NCI-H2196 (cell line): ENCODE measurements around the gene ITGBL1.

ENCODE experiments used
- DNase-seq: peaks from one replicate; lab custom pipeline; 2025; ENCODE audit not compliant: unreplicated experiment; lab: John Stamatoyannopoulos, UW

The ITGBL1 gene, protein sequence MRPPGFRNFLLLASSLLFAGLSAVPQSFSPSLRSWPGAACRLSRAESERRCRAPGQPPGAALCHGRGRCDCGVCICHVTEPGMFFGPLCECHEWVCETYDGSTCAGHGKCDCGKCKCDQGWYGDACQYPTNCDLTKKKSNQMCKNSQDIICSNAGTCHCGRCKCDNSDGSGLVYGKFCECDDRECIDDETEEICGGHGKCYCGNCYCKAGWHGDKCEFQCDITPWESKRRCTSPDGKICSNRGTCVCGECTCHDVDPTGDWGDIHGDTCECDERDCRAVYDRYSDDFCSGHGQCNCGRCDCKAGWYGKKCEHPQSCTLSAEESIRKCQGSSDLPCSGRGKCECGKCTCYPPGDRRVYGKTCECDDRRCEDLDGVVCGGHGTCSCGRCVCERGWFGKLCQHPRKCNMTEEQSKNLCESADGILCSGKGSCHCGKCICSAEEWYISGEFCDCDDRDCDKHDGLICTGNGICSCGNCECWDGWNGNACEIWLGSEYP

DNA sequence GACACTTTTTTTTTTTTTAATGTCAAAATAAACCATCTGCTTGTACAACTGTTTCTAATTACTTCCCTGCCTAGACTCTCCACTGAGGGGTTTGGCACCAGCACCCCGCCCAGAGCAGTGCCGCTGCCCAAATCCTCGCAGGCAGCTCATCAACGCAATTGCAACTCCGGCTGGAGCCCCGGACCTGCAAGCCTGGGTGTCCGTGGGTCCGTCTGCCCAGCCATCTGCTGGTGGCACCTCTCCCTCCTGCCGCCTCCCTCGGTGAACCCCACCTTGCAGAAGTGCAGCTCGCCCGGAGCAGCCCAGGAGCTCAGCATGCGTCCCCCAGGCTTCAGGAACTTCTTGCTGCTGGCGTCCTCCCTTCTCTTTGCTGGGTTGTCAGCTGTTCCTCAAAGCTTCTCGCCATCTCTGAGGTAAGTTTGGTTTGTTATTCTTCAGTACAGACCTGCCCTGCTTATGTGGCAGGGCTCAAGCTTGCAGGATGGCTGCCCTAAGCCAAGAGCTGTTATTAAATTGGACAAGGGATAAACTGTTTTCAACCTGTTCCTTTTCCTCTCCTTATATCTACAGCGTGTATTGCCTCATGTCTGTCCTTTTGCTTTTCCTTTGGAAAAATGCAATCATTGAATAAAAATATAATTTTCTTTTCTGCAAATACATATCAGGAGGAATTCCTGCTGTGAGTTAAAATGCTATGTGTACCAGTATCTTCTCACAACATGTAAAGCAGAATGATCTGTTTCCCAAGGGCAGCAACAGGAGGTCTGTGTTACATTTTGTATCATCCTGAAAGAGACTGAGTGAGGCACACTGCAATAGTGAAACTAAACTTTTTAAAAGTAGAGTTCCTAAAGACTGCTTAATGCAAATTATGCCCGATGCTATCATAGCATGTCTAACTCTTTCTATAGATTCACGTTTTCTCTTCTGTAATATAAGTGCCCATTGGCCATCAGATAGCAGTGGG, at the start of gene ITGBL1:
ITGBL1 (plus strand) TSS at position 157 of the 967 bp plus-strand sequence; CDS start at position 316, 159 bp downstream.
- no peak for DNase-seq

DNA sequence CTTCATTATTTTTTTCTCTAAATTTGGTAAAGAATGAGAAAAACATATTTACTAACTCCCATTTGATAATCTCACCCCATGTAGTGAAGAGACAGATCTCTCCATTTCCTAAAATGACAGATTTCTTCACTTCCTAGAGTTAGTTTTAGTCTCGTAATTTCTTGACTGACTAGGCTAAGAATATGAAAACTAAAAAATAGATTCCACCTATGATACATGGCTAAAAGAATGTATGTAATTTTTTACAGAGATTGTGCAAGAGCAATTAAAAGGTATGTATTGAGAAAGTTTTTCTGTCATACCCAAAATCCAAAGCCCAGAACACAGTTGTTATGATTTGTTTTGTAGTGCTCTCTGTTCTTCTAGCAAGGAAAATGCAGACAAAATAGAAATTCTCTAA, 45.7 kb upstream of the ITGBL1 start:
- no peak for DNase-seq

DNA sequence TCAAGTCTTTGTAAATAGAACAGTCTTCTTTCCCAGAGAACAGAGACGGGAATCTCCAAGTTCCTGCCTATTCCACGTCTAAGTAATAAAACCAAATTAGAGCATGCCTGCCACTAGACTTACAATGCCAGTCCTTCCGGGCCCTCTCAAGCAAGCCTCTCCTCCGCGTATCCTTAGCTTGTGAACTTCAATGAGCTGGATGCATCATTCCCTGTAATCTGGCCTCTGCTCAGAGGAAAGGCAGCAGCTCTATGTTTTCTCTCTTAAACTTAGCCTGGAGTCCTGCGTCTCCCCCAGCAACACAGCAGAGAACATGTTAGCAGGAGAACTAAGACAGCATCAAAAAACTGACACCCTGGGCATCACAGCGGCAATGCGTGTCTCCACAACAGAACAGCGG, 44.3 kb upstream of the ITGBL1 start:
- no peak for DNase-seq

DNA sequence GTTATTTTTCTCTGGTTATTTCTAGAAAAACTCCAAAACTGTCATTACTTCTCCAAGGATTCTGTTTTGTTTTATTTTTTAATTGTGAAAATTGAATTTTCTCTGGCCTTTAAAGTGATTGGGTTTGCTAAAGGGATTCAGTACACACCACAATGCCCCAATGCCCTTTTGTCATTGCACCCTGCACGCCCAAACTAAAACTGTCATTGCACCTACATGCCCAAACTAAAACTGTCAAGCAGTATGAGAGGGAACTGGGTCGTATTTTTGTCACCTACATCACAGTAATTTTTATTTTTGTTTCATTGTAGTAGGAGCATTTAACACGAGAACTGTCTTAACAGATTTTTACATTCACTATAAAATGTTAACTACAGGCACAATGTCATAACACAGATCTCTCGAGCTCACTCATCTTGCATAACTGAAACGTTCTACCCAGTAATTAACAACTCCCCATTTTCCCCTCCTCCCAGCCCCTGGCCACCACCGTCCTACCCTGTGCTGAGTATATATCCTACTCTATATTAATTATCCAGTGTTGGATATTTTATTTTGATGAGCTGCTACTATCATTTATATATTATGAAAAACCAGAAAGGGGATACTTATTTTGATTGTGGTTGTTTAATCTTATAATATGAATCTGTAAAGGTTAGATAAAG, 43.4 kb upstream of the ITGBL1 start:
- no peak for DNase-seq

DNA sequence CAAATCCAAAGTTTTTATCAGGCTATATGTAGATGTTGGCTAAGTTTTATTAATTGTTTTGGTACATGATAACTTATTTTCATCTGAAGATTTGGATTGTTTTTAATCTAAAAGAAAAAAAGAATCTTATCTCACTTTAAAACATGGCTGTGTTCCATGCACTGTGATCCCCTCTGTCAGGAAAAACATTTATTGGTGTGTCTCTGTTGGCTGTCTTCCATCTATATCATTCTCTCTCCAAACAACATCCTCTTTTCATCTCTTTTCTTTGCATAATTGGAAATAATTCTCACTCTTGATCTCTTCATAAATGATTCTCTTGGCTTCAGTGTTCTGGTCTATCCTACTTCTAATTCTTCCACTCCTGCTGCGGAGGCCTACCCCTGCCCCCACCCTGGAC, 40.4 kb upstream of the ITGBL1 start:
- no peak for DNase-seq

DNA sequence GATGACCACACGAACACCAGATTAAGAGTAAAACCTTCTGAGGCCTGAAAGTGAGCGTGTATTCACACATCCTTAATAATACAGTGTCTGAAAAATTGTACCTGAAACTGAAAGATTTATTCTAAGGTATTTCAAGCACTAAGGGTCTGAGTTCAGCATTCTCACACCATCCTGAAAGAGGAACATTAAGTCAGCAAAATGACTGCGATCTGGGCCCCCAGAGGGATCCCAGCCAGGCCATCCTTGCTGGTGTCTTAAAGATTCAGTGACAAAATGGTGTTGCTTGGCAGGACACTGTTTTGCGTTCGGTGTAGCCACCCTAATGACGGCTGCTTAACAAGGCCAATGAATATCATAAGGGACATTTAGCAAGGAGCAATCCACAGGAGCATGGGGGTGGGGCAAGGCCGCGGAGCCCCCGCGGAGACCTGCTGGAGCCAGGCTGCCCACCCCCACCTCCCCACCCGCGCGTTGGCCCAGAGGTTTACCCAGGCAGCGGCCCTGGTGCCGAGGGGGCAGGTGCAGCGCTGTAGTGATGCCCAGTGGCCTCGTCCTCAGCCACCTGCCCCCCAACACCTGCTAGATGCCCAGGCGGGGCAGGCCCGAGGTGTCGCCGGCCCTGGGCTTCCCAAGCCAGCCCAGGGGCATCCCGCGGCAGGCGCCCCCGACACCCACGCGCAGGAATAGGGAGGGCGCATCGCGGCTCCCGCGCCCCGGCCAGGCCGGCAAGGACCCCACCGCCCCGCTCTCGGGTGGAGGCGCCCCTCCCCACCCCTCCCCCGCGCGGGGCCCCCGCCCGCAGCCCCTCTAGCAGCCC, 36.9 kb upstream of the ITGBL1 start:
- no peak for DNase-seq

DNA sequence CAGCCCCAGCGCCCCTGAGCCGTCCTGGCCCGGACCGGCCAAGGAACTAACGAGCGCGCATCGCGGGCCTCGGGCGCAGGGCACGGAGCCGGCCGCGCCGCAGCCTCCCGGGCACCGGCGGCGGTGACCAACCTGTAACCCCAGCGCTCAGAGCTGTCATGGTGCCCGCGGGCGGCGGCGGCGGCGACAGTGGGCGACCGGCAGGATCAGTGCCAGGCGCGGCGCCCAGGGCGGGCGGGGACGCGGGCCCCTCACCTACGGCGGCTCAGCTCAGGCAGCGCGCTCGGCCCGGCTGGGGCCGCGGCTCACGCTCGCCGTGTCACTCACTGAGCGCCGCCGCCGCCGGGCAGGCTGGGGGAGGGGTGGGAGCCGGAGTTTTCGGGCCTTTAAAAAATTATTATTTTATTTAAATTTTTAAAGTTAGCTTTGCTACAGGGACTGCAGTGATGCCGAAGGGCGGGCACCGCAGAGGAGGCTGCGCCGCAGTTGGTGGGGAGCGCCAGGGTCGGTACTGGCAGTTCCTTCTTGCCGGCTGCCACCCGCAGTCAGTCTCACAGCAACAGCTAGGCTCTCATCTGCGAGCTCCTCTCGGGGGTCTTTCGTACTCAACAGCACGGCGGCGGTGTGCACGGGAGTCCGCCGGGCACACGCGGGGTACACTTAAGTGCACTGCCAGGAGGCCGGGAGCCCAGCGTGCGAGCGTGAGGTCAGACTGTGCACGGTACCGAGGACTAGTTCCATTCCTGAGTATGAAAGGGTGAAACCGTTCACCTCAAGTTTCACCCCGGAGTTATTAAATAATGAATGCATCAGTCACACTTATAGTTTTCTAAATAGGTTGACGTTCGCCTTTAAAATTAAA, 36.1 kb upstream of the ITGBL1 start, which contains the start of gene NALCN:
NALCN (minus strand) TSS at position 328 of the 862 bp plus-strand sequence. CDS start 17,382 bp downstream, outside the sequence.
- DNase-seq: no peak

DNA sequence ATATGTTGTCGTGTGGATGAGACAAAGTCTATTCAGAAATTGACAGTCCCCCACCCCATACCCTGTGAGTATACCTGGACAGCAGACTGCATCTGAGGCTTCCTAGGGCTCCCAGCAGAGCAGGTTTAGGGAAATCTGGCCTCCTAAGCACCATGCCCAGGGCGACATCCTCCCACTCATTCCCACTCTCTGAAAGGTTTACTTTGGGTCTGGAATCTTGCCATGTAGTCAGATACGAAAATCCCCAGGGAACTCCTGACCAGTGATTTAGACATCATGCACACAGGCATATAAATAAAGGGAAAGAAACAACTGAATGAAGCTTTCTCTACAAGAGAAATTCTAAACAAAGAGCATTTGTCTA, 35.5 kb upstream of the ITGBL1 start:
- no peak for DNase-seq

DNA sequence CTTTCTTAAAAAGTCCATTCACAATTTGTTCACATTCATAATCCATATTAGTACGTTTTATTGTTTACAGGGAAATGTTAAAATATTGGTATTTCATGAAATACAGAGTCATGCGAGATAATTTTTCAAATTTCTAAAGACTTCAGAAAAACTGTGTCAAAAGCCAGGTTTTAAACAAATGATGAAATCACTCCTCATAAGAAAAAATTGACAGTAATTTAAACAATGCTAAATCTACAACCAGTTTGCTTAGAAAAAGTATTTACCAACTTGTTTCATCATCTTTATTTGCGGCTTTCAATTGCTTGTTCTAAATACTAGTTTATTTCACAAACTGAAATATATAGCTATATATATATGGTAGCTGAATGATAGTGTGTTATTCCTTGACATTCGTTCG, 35.0 kb upstream of the ITGBL1 start:
- no peak for DNase-seq

DNA sequence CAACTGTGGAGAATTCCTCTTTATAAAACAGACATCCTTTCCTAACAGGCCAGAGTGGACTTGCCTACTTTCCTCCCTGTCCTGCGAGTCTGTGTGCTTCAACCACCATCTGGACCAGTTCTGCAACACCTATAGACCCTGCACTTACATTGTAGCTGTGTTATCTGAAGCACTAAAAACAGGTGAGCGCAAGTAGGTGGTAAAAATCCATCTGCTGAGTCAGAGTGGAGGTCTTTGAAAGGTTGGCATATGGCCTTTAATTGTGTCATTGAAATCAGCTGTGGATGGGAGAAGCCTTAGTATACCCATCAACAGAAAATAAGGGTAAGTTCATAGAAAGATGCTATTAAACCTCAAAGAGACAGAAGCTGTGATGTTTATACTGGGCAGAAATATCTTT, 28.6 kb upstream of the ITGBL1 start:
- DNase-seq: no peak

DNA sequence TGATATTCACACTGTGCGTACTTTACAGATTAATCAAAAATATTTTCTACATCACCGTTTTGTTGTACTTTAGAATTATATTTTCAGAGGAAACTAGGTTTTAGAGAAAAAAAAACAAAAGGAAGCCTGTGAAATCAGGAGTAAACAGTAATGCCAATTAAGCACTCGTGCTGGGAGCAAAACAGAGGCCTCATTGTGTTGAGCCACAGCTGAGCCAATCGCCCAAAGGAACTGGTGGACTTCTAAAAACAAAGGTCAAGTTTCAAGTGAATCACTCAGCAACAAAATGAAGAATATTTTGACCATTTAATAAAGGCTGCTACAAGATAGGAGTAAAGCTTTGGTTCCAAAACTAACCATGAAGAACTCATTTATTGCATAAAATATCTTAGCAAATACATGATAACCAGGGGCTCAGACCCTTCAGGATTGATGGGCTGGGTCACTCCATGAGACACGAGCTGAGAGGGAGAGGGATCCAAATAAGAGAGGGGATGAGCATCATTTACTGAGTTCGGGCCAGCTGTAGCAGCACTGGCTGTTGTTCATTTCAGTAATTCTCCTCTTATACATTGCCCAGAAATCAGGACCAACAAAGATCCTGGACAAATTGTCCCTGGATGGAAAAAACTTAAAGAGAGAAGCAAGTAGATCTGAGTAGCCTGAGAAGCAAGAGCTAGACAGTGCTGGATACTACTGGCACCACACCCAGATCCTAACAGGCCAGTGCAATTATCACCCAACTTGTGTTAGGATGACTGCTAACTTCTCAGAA, 27.9 kb upstream of the ITGBL1 start:
- no peak for DNase-seq

DNA sequence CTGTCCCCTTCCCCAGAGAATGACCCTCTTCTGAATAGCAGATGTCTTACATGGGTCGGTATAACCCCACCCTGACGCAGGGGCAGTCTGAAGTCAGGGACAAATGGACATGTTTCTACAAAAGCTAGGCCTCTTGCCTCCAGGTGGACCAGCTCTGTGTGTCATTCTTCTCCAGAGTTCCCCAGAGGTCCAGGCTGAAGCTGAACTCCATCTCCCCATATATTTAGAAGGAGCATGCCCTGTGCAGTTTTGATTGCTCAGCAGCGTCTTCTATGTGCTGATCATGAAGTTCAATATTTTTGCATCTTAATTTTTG, 27.4 kb upstream of the ITGBL1 start:
- DNase-seq: no peak

DNA sequence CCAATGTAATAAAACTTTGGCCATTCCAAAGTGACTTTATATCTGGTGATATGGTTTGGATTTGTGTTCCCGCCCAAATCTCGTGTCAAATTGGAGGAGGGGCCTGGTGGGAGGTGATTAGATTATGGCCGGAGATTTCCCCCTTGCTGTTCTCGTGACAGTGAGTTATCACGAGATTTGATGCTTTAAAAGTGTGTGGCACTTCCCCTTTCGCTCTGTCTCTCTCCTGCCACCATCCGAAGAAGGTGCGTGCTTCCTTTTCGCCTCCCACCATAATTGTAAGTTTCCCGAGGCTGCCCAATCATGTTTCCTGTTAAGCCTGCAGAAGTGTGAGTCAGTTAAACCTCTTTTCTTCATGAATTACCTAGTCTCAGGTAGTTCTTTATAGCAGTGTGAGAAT, 26.9 kb upstream of the ITGBL1 start:
- DNase-seq: no peak

DNA sequence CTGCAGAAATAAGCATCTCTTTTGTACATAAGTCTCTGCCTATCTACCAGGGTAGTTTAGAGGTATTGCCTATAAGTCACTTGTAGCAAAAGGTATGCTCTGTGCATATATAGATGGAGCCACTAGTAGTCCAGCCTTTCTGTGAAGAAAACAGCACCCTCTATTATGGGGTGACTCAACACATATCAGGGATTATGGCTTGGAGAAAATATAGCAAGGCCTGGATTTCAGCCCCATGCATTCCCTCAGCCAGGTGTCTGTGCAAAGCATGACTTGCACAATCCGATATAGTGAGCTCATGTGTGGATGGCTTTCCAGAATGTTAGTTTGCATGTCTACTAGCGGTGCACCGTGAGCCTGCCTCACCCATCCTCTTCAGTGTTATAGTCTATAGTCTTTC, 22.7 kb upstream of the ITGBL1 start:
- no peak for DNase-seq

DNA sequence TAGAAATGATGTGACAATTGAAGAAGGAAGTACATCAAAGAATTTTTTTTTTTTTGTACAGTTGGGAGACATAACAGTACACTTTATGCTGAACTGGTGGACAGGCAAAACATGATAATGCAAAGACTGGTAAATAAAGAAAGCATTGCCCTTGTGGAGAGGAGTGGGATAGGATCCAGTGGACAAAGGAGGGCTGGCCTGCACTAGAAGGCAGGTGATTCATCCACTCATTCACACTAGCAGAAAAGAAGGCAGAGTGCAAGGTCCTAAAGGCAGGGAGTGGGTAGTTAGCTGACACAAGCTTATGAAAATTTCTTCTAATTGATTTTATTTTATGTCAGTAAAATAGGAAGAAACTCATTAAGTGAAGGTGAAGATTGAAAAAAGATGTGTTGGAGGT, 18.6 kb upstream of the ITGBL1 start:
- no peak for DNase-seq

DNA sequence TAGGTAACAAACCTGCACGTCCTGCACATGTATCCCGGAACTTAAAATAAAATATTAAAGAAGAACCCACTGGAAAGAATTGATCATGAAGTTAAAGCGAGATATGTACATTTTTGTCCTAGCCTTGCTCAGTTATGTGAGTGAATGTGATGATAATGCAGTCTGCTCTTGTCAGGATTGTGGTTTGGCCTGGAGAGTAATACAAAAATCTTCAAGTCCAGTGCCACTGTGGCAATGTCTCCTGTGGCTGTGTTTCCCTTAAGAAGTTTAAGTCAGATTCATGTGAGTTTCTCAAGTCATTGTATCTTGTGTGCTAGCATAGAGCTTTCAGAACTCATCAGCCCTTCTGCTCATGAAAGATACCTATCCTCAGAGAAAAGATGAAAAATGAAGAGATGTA, 18.0 kb upstream of the ITGBL1 start:
- DNase-seq: no peak

DNA sequence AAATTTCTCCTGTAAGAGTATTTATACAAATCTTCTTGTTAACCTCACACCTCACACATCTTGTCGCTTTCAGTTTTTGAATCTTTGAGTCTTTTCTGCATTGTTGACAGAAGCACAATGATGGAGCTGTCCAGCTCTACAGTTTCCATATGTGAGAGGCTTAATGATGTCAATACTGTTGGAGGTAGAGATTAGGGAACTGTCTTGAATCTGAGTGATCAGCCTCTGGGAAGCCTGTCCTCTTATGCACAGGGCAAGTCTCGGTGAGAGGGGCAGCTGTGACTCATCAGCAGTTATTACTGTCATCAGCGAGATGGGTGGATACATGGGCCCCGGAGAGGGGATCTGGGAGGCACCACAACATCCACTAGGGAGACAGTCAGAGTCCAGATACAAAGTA, 4.6 kb upstream of the ITGBL1 start:
- no peak for DNase-seq

DNA sequence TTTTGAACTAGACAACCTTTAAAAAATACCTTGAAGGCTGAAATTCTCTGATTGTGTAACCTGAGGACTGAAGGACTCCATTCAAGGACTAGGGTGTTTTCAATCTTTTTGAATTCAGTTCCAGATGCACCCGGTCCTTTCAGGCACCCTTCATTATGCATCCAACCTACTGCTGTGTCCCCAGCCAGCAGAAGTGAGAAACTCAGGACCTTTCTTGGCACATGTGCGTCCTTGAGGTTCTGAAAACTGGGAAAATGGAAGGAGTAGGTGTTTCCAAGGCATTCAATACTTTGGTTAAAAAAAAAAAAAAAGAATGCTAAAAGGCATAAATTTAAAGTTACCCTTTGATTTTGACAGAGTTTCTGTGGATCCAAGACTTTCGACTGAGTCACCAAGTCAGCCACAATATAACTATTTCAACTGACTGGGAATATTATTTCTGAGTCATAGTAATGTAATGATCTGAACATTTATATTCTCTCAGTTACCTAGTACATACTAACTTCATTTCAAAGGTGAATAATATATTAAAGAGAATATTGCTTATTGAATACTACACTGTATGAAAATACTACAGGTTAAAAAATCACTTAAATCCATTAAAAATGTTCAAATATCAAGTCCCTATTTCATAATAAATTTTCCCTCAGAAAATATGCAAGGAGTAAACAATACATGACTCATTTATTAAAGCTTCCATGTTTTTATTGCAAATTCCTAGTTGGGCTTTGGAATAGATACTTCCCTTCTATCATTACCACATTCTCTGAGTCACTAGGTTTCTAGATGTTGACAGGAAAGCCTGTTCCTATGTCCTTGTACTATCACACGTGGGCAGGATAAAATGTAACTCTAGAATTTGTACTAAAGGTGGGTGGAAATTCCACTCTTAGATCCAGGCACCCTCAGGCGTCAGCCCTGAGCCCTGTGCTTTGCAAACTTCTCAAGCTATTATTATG, 2.4 kb upstream of the ITGBL1 start:
- no peak for DNase-seq
